Ishikawa (cell line): ENCODE results near the gene OSBPL10.

ENCODE experiments used
- CEBPB ChIP-seq: IDR thresholded peaks from 2 replicates; pipeline ENCODE4 v1.6.1; 2012
- CREB1 ChIP-seq: IDR thresholded peaks from 2 replicates; pipeline ENCODE4 v1.6.1; 2012; ENCODE audit warnings: low read depth
- EGR1 ChIP-seq: IDR thresholded peaks from 2 replicates; pipeline ENCODE4 v1.6.1; 2012
- EP300 ChIP-seq: IDR thresholded peaks from 2 replicates; pipeline ENCODE4 v1.6.1; 2012; ENCODE audit warnings: borderline replicate concordance
- FOXM1 ChIP-seq: IDR thresholded peaks from 2 replicates; pipeline ENCODE4 v1.6.1; 2012; ENCODE audit warnings: low read depth, borderline replicate concordance
- MAX ChIP-seq: IDR thresholded peaks from 2 replicates; pipeline ENCODE4 v1.6.1; 2012
- NFIC ChIP-seq: IDR thresholded peaks from 2 replicates; pipeline ENCODE4 v1.6.1; 2012
- RAD21 ChIP-seq: IDR thresholded peaks from 2 replicates; pipeline ENCODE4 v1.6.1; 2012; ENCODE audit warnings: low read depth
- TAF1 ChIP-seq: IDR thresholded peaks from 2 replicates; pipeline ENCODE4 v1.6.1; 2012; ENCODE audit warnings: low read depth, mild to moderate bottlenecking
- TCF12 ChIP-seq: IDR thresholded peaks from 2 replicates; pipeline ENCODE4 v1.6.1; 2012; ENCODE audit warnings: low read depth
- TEAD4 ChIP-seq: IDR thresholded peaks from 2 replicates; pipeline ENCODE4 v1.6.1; 2012
- YY1 ChIP-seq: IDR thresholded peaks from 2 replicates; pipeline ENCODE4 v1.6.1; 2012; ENCODE audit warnings: low read depth
- ZBTB7A ChIP-seq: IDR thresholded peaks from 2 replicates; pipeline ENCODE4 v1.6.1; 2012; ENCODE audit warnings: low read depth
- TF ChIP-seq, protein P1 (sequence below): IDR thresholded peaks from 2 replicates; pipeline ENCODE4 v1.6.1; 2012; ENCODE audit warnings: low read depth, mild to moderate bottlenecking
- TF ChIP-seq, protein P2 (sequence below): IDR thresholded peaks from 2 replicates; pipeline ENCODE4 v1.6.1; 2012

OSBPL10 gene

DNA sequence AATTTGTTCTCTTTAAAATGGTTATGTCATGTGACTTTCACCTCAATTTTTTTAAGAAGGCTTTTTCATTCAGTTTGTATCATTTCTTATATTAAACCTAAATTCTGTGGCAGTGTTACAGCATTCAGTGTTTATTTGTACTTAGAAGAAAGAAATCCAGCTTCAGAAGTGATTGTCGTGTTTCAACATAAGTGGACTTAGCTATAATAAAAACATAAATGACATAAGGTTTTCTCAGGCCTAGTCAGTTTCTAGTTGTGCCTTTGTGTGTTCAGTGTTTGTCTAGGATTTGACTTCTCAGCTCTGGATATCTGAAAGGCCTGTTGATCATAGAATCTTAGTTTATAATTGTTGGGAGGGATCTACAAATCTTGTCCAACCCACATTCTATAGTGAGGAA is 367.9 kb downstream of the OSBPL10 start:
- TF ChIP-seq NFIC (no peak), RAD21 (no peak), EGR1 (no peak), YY1 (no peak), TCF12 (no peak), CEBPB (no peak), ZBTB7A (no peak), FOXM1 (no peak), CREB1 (no peak), TAF1 (no peak), MAX (no peak), EP300 (no peak), TEAD4 (no peak)
- TF ChIP-seq, protein P1, sequence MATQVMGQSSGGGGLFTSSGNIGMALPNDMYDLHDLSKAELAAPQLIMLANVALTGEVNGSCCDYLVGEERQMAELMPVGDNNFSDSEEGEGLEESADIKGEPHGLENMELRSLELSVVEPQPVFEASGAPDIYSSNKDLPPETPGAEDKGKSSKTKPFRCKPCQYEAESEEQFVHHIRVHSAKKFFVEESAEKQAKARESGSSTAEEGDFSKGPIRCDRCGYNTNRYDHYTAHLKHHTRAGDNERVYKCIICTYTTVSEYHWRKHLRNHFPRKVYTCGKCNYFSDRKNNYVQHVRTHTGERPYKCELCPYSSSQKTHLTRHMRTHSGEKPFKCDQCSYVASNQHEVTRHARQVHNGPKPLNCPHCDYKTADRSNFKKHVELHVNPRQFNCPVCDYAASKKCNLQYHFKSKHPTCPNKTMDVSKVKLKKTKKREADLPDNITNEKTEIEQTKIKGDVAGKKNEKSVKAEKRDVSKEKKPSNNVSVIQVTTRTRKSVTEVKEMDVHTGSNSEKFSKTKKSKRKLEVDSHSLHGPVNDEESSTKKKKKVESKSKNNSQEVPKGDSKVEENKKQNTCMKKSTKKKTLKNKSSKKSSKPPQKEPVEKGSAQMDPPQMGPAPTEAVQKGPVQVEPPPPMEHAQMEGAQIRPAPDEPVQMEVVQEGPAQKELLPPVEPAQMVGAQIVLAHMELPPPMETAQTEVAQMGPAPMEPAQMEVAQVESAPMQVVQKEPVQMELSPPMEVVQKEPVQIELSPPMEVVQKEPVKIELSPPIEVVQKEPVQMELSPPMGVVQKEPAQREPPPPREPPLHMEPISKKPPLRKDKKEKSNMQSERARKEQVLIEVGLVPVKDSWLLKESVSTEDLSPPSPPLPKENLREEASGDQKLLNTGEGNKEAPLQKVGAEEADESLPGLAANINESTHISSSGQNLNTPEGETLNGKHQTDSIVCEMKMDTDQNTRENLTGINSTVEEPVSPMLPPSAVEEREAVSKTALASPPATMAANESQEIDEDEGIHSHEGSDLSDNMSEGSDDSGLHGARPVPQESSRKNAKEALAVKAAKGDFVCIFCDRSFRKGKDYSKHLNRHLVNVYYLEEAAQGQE: no peak
- TF ChIP-seq, protein P2, sequence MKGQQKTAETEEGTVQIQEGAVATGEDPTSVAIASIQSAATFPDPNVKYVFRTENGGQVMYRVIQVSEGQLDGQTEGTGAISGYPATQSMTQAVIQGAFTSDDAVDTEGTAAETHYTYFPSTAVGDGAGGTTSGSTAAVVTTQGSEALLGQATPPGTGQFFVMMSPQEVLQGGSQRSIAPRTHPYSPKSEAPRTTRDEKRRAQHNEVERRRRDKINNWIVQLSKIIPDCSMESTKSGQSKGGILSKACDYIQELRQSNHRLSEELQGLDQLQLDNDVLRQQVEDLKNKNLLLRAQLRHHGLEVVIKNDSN: no peak
